ENCODE data around the gene CELF4.

The CELF4 gene

GRCh38 chr18:37248281-37248680 is 317.3 kb downstream of the CELF4 start:
- TF ChIP-seq POLR2A (IDR thresholded peaks at IDR 0.05; ENCODE audit: low read depth, low read length) (no peak), POLR2AphosphoS5 (IDR thresholded peaks at IDR 0.05; ENCODE audit: low read depth, low read length) (no peak), TAF1 (IDR thresholded peaks at IDR 0.05; ENCODE audit: borderline replicate concordance, low read depth, low read length) (no peak)
- DNase-seq (ENCODE audit: insufficient read length) (no peak), FAIRE-seq (no peak)

GRCh38 chr18:37247497-37248161 is 318.0 kb downstream of the CELF4 start:
- no peak for FAIRE-seq
- no peak for DNase-seq (ENCODE audit: insufficient read length)
- TF ChIP-seq POLR2A (IDR thresholded peaks at IDR 0.05; ENCODE audit: low read depth, low read length): no peak
- no peak for TF ChIP-seq POLR2AphosphoS5 (IDR thresholded peaks at IDR 0.05; ENCODE audit: low read depth, low read length)
- TF ChIP-seq TAF1 (IDR thresholded peaks at IDR 0.05; ENCODE audit: borderline replicate concordance, low read depth, low read length): no peak

- DNase-seq (ENCODE audit: insufficient read length): no peak
- no peak for FAIRE-seq
Measured at GRCh38 chr18:37246779-37247340, 318.7 kb downstream of the CELF4 start.

GRCh38 chr18:37244618-37245017 is 321.0 kb downstream of the CELF4 start:
- DNase-seq (ENCODE audit: insufficient read length): no peak
- TF ChIP-seq TAF1 (IDR thresholded peaks at IDR 0.05; ENCODE audit: borderline replicate concordance, low read depth, low read length) (no peak), POLR2A (IDR thresholded peaks at IDR 0.05; ENCODE audit: low read depth, low read length) (no peak), POLR2AphosphoS5 (IDR thresholded peaks at IDR 0.05; ENCODE audit: low read depth, low read length) (no peak)
- FAIRE-seq: no peak

More at GRCh38 chr18:37246779-37247340, 318.7 kb downstream of the CELF4 start:
- TF ChIP-seq POLR2AphosphoS5 (IDR thresholded peaks at IDR 0.05; ENCODE audit: low read depth, low read length) (no peak), POLR2A (IDR thresholded peaks at IDR 0.05; ENCODE audit: low read depth, low read length) (no peak), TAF1 (IDR thresholded peaks at IDR 0.05; ENCODE audit: borderline replicate concordance, low read depth, low read length) (no peak)

GRCh38 chr18:37243741-37244140 is 321.9 kb downstream of the CELF4 start:
- TF ChIP-seq POLR2A (IDR thresholded peaks at IDR 0.05; ENCODE audit: low read depth, low read length) (no peak), POLR2AphosphoS5 (IDR thresholded peaks at IDR 0.05; ENCODE audit: low read depth, low read length) (no peak), TAF1 (IDR thresholded peaks at IDR 0.05; ENCODE audit: borderline replicate concordance, low read depth, low read length) (no peak)
- FAIRE-seq (no peak), DNase-seq (ENCODE audit: insufficient read length) (no peak)

- TF ChIP-seq TAF1 (IDR thresholded peaks at IDR 0.05; ENCODE audit: borderline replicate concordance, low read depth, low read length) (no peak), POLR2AphosphoS5 (IDR thresholded peaks at IDR 0.05; ENCODE audit: low read depth, low read length) (no peak), POLR2A (IDR thresholded peaks at IDR 0.05; ENCODE audit: low read depth, low read length) (no peak)
- FAIRE-seq: no peak
- DNase-seq (ENCODE audit: insufficient read length): no peak
Measured at GRCh38 chr18:37242826-37243560, 322.6 kb downstream of the CELF4 start.

- TF ChIP-seq TAF1 (IDR thresholded peaks at IDR 0.05; ENCODE audit: borderline replicate concordance, low read depth, low read length) (no peak), POLR2A (IDR thresholded peaks at IDR 0.05; ENCODE audit: low read depth, low read length) (no peak), POLR2AphosphoS5 (IDR thresholded peaks at IDR 0.05; ENCODE audit: low read depth, low read length) (no peak)
- DNase-seq (ENCODE audit: insufficient read length): no peak
- FAIRE-seq: no peak
Measured at GRCh38 chr18:37242091-37242490, 323.5 kb downstream of the CELF4 start.

- FAIRE-seq: no peak
Measured at GRCh38 chr18:37238282-37239108, 327.1 kb downstream of the CELF4 start.

GRCh38 chr18:37235583-37235982 is 330.0 kb downstream of the CELF4 start:
- no peak for DNase-seq (ENCODE audit: insufficient read length)
- no peak for TF ChIP-seq POLR2A (IDR thresholded peaks at IDR 0.05; ENCODE audit: low read depth, low read length)
- TF ChIP-seq TAF1 (IDR thresholded peaks at IDR 0.05; ENCODE audit: borderline replicate concordance, low read depth, low read length): no peak
- no peak for TF ChIP-seq POLR2AphosphoS5 (IDR thresholded peaks at IDR 0.05; ENCODE audit: low read depth, low read length)
- no peak for FAIRE-seq

More at GRCh38 chr18:37238282-37239108, 327.1 kb downstream of the CELF4 start:
- no peak for TF ChIP-seq POLR2AphosphoS5 (IDR thresholded peaks at IDR 0.05; ENCODE audit: low read depth, low read length)
- TF ChIP-seq TAF1 (IDR thresholded peaks at IDR 0.05; ENCODE audit: borderline replicate concordance, low read depth, low read length): no peak
- TF ChIP-seq POLR2A (IDR thresholded peaks at IDR 0.05; ENCODE audit: low read depth, low read length): no peak
- DNase-seq (ENCODE audit: insufficient read length): no peak

GRCh38 chr18:37231251-37231650 is 334.3 kb downstream of the CELF4 start:
- FAIRE-seq (no peak), DNase-seq (ENCODE audit: insufficient read length) (no peak)
- TF ChIP-seq POLR2A (IDR thresholded peaks at IDR 0.05; ENCODE audit: low read depth, low read length) (no peak), POLR2AphosphoS5 (IDR thresholded peaks at IDR 0.05; ENCODE audit: low read depth, low read length) (no peak), TAF1 (IDR thresholded peaks at IDR 0.05; ENCODE audit: borderline replicate concordance, low read depth, low read length) (no peak)

GRCh38 chr18:37230768-37231167 is 334.8 kb downstream of the CELF4 start:
- DNase-seq (ENCODE audit: insufficient read length): no peak
- no peak for FAIRE-seq
- TF ChIP-seq POLR2AphosphoS5 (IDR thresholded peaks at IDR 0.05; ENCODE audit: low read depth, low read length) (no peak), TAF1 (IDR thresholded peaks at IDR 0.05; ENCODE audit: borderline replicate concordance, low read depth, low read length) (no peak), POLR2A (IDR thresholded peaks at IDR 0.05; ENCODE audit: low read depth, low read length) (no peak)

Data from GM12892 (cell line).